Ecto neural progenitor cell (in vitro differentiated cells): ENCODE results near the gene TOLLIP.
"Not testable (repeated sequence)": the region's sequence is repeated elsewhere in the genome, so short reads cannot be mapped to it uniquely, and the experiment has no call there.

Experiments used
- DNase-seq: peaks from one replicate; pipeline ENCODE4 v3.0.0-alpha.2; 2018; ENCODE audit warnings: low spot score

The TOLLIP gene

GRCh38 chr11:1281974-1282365 lies 27.5 kb downstream of the TOLLIP start:
- DNase-seq, result no peak

- DNase-seq, result no peak
Observed at GRCh38 chr11:1281326-1281973, 28.0 kb downstream of the TOLLIP start.

GRCh38 chr11:1280116-1281035 lies 29.1 kb downstream of the TOLLIP start:
- DNase-seq, result no peak

GRCh38 chr11:1279674-1280055 lies 29.8 kb downstream of the TOLLIP start:
- DNase-seq, result no peak

- no peak for DNase-seq
Observed at GRCh38 chr11:1278766-1279673, 30.4 kb downstream of the TOLLIP start.

GRCh38 chr11:1277936-1278512 lies 31.4 kb downstream of the TOLLIP start:
- DNase-seq, result no peak

GRCh38 chr11:1276866-1277615 lies 32.4 kb downstream of the TOLLIP start:
- DNase-seq, result no peak

- DNase-seq, result no peak
Observed at GRCh38 chr11:1276041-1276790, 33.2 kb downstream of the TOLLIP start.

- DNase-seq, result no peak
Observed at GRCh38 chr11:1275021-1275420, 34.4 kb downstream of the TOLLIP start.

- DNase-seq, result no peak
Observed at GRCh38 chr11:1274501-1274900, 34.9 kb downstream of the TOLLIP start.

GRCh38 chr11:1272531-1272930 lies 36.9 kb downstream of the TOLLIP start:
- no peak for DNase-seq

- no peak for DNase-seq
Observed at GRCh38 chr11:1271927-1272326, 37.5 kb downstream of the TOLLIP start.

GRCh38 chr11:1271406-1271805 lies 38.0 kb downstream of the TOLLIP start:
- no peak for DNase-seq

GRCh38 chr11:1271002-1271401 lies 38.4 kb downstream of the TOLLIP start:
- no peak for DNase-seq

GRCh38 chr11:1270476-1270875 lies 39.0 kb downstream of the TOLLIP start:
- no peak for DNase-seq

- DNase-seq, result no peak
Observed at GRCh38 chr11:1269957-1270356, 39.5 kb downstream of the TOLLIP start.

- DNase-seq, result no peak
Observed at GRCh38 chr11:1267441-1268100, 41.9 kb downstream of the TOLLIP start.

GRCh38 chr11:1266976-1267375 lies 42.5 kb downstream of the TOLLIP start:
- DNase-seq, result not testable (repeated sequence)

- not testable (repeated sequence) for DNase-seq
Observed at GRCh38 chr11:1265480-1265879, 44.0 kb downstream of the TOLLIP start.

GRCh38 chr11:1264444-1264843 lies 45.0 kb downstream of the TOLLIP start:
- DNase-seq, result not testable (repeated sequence)
